Muscle layer of colon (tissue), 2 donors: ENCODE data around the gene HTT.

ENCODE experiments used
- H3K27ac ChIP-seq: one replicate; pipeline ENCODE4 v1.7.0; 2013; ENCODE audit warnings: low read depth, mild to moderate bottlenecking, low read length, moderate library complexity
- H3K27me3 ChIP-seq, 2 donors: one replicate each; pipeline ENCODE4 v1.7.0; 2013; ENCODE audit warnings: low read length in 2 of 2, mild to moderate bottlenecking in 2 of 2; ENCODE audit not compliant: insufficient read depth in 2 of 2, control insufficient read depth in 1 of 2
- H3K36me3 ChIP-seq: one replicate; pipeline ENCODE4 v1.7.0; 2013; ENCODE audit warnings: mild to moderate bottlenecking, low read length; ENCODE audit not compliant: insufficient read depth
- H3K4me1 ChIP-seq: one replicate; pipeline ENCODE4 v1.7.0; 2013; ENCODE audit warnings: mild to moderate bottlenecking, low read length; ENCODE audit not compliant: insufficient read depth
- H3K4me3 ChIP-seq, 2 donors: one replicate each; pipeline ENCODE4 v1.7.0; 2013; ENCODE audit warnings: low read length in 2 of 2, low read depth in 1 of 2, mild to moderate bottlenecking in 1 of 2, moderate library complexity in 1 of 2
- H3K9ac ChIP-seq: one replicate; pipeline ENCODE4 v1.7.0; 2013; ENCODE audit warnings: low read length
- H3K9me3 ChIP-seq: one replicate; pipeline ENCODE4 v1.7.0; 2013; ENCODE audit warnings: mild to moderate bottlenecking, low read length
- donor health status: abdominal sarcoma.
- donor health status: Adenocarcinoma of cecum.

HTT gene

GRCh38 chr4:3257556-3258482, 183.3 kb downstream of the HTT start:
- H3K9ac ChIP-seq, result no peak overlapping the region
- H3K4me1 ChIP-seq, result no peaks in the 10 kb centered on the region
- H3K27me3 ChIP-seq, result no peaks in the 10 kb centered on the region
- no peaks in the 10 kb centered on the region for H3K36me3 ChIP-seq
- no peak overlapping the region for H3K27ac ChIP-seq
- H3K9me3 ChIP-seq, result no peaks in the 10 kb centered on the region
- no peak overlapping the region for H3K4me3 ChIP-seq

GRCh38 chr4:3261411-3262207, 187.1 kb downstream of the HTT start:
- H3K27me3 ChIP-seq, result no peaks in the 10 kb centered on the region
- H3K9ac ChIP-seq, result no peak overlapping the region
- H3K4me3 ChIP-seq, result no peak overlapping the region
- H3K27ac ChIP-seq, result no peak overlapping the region
- no peaks in the 10 kb centered on the region for H3K4me1 ChIP-seq
- H3K9me3 ChIP-seq, result no peaks in the 10 kb centered on the region
- no peaks in the 10 kb centered on the region for H3K36me3 ChIP-seq

GRCh38 chr4:3262208-3263052, 187.9 kb downstream of the HTT start:
- H3K9ac ChIP-seq, result no peak overlapping the region
- H3K27ac ChIP-seq, result no peak overlapping the region
- no peak overlapping the region for H3K4me3 ChIP-seq
- H3K36me3 ChIP-seq, result no peaks in the 10 kb centered on the region
- no peaks in the 10 kb centered on the region for H3K27me3 ChIP-seq
- H3K9me3 ChIP-seq, result no peaks in the 10 kb centered on the region
- H3K4me1 ChIP-seq, result no peaks in the 10 kb centered on the region

DNA sequence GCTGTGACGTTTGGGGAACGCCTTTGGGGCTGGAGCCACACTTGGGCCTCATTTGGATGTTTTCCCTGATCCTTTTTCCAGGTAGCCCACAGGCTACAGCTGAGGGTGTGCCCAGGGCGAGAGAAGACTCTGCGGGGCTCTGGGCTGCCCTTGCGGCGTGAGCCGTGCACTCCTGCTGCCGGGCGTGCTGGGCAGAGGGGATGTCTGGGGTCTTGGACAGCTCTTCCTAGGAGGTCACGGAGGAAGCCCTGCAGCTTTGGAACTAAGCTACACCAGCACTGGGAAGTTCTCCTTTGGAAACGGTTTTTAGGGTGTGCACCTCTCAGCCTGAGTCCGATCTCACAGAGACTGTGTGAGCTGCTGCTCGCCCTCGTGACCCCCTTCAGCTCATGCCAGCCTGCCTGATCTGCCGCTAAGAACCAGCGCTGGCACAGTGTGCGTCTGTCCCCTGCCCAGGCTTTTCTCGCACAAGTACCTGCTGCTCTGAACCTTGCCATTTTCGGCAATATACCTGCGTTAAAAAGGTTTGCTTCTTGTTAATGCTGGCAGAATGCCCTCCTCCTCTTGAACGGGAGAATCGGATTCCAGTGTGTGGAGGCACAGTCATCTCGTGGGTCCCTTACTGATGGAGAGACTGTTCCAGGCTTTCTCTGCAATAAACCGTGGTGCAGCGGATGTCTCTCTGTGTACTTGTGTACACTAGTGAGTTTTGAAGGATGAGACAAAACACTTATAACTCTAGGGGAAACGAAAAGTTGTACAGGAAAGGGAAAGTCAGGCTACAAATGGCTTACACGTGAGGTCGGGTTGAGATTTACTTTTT, 188.8 kb downstream of the HTT start:
- H3K9me3 ChIP-seq, result no peaks in the 10 kb centered on the region
- H3K4me3 ChIP-seq, result no peak overlapping the region
- no peak overlapping the region for H3K27ac ChIP-seq
- H3K27me3 ChIP-seq, result no peaks in the 10 kb centered on the region
- H3K9ac ChIP-seq, result no peak overlapping the region
- H3K4me1 ChIP-seq, result no peaks in the 10 kb centered on the region
- H3K36me3 ChIP-seq, result no peaks in the 10 kb centered on the region

DNA sequence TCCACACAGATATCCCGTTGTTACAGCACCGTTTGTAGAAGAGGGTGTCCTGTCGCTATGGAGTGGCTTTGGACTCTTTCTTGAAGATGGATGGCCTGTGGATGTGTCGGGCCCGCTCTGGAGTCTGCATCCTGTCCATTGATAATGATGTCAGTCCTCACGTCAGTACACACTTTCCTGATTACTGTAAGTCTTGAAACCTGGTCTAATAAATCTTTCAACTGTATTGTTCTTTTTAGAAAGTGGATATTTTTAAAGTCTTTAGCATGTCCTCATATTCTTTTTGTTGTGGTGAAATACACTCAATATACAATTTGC, 189.4 kb downstream of the HTT start:
- Histone ChIP-seq H3K4me1 (no peaks in the 10 kb centered on the region), H3K4me3 (no peak overlapping the region), H3K9ac (no peak overlapping the region), H3K27me3 (no peaks in the 10 kb centered on the region), H3K27ac (no peak overlapping the region), H3K36me3 (no peaks in the 10 kb centered on the region), H3K9me3 (no peaks in the 10 kb centered on the region)

DNA sequence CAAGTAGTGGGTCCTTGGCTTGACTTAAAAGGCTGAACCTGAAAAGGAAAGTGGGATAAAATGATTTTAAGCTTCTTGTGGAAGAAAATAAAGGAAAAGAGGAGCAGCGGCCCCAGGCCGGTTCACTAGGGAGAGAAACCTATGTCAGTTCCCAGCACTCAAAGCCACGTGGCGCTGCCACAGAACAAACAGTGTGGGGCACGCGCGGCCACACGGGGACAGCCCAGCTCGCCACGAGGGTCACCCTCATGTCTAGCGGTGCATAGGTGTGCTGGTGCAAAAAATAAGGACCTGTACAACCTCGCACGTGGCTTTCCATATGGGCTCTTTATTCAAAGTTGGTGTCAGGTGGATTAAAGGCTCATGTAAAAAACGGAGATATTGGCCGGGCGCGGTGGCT, 191.6 kb downstream of the HTT start:
- Histone ChIP-seq H3K27ac (no peak overlapping the region), H3K4me3 (no peak overlapping the region), H3K9ac (no peak overlapping the region), H3K36me3 (no peaks in the 10 kb centered on the region), H3K4me1 (peaks cover 7% of the 10 kb centered on the region), H3K27me3 (no peaks in the 10 kb centered on the region), H3K9me3 (no peaks in the 10 kb centered on the region)

- H3K9ac ChIP-seq, result no peak overlapping the region
- H3K36me3 ChIP-seq, result no peaks in the 10 kb centered on the region
- no peak overlapping the region for H3K27ac ChIP-seq
These were observed 193.3 kb downstream of the HTT start for GRCh38 chr4:3267576-3268394.

DNA sequence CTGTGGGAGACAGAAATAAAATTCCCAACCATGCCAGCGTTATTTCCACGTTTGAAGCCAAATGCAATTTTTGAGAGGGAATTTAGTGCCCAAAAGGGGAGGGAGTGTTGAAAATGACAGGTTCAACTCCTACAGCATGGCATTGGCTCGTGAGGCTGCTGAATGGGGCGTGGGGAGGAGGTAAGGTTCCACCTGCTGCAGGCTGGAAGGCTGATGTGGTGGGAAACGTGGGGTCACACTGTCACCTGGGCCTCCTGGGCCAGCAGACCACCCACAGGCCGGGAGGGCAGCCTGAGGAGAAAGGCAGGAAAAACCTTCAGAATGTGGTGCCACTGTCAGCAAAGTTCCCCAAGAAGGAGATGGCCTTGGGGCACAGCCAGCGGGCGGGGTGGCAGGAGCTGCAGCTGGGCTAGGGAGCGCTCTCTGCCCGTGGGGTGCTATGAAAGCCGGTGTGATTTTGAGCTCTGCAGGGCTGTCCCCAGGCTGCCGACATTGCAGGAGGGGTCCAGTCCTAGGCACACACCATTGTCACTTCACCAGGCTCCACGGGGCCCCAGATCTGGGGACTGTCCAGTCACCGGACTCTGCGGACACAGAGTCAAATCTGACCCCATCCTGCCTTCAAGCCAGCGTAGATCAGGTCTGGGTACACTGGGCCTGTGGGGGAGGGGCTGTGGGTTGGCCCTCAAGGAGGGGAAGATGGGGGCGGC, 194.1 kb downstream of the HTT start:
- H3K9ac ChIP-seq, result no peak overlapping the region
- peaks cover 7% of the 10 kb centered on the region for H3K4me1 ChIP-seq
- no peak overlapping the region for H3K27ac ChIP-seq
- H3K36me3 ChIP-seq, result no peaks in the 10 kb centered on the region
- no peaks in the 10 kb centered on the region for H3K27me3 ChIP-seq
- no peak overlapping the region for H3K4me3 ChIP-seq
- H3K9me3 ChIP-seq, result no peaks in the 10 kb centered on the region

More at GRCh38 chr4:3267576-3268394, 193.3 kb downstream of the HTT start:
- Histone ChIP-seq H3K27me3 (no peaks in the 10 kb centered on the region), H3K4me1 (peaks cover 7% of the 10 kb centered on the region), H3K4me3 (no peak overlapping the region), H3K9me3 (no peaks in the 10 kb centered on the region)

GRCh38 chr4:3269105-3269927, 194.8 kb downstream of the HTT start:
- Histone ChIP-seq H3K4me1 (peaks cover 7% of the 10 kb centered on the region), H3K9me3 (no peaks in the 10 kb centered on the region), H3K36me3 (no peaks in the 10 kb centered on the region), H3K4me3 (no peak overlapping the region), H3K27me3 (no peaks in the 10 kb centered on the region), H3K9ac (no peak overlapping the region), H3K27ac (no peak overlapping the region)
